HEK293 (cell line): ENCODE data around the gene ENKD1.

Source experiments
- CTCF ChIA-PET: fragments of 350-600 bp; formaldehyde crosslinking; extraction: SDS; loops from one replicate; lab custom pipeline; 2021; ENCODE audit warnings: antibody characterized with exemption; lab: Yijun Ruan, JAX
- POLR2A ChIA-PET: fragments of 300-600 bp; formaldehyde crosslinking; extraction: SDS; loops from one replicate; lab custom pipeline; 2020; ENCODE audit warnings: antibody characterized with exemption, inconsistent platforms; lab: Yijun Ruan, JAX
- H3K27ac ChIP-seq: fragments of 200-500 bp; sonication (Bioruptor generic); 2 replicates; pipeline ENCODE4 v1.5.1; 2014; ENCODE audit warnings: low read depth, low read length, control low read depth, inconsistent platforms; ENCODE audit errors: extremely low read depth
- H3K36me3 ChIP-seq, 2 experiments: fragments of 200-500 bp in 1 of 2; sonication (Bioruptor generic) in 1 of 2; 1 replicate in 1 of 2; 2 replicates in 1 of 2; pipeline ENCODE4 v1.5.1; 2014 to 2017; ENCODE audit warnings: inconsistent platforms in 2 of 2, low read length in 2 of 2; ENCODE audit not compliant: control insufficient read depth in 2 of 2, insufficient read depth in 1 of 2
- H3K4me1 ChIP-seq: fragments of 200-500 bp; sonication (Bioruptor generic); 2 replicates; pipeline ENCODE4 v1.5.1; 2014; ENCODE audit warnings: mild to moderate bottlenecking, low read length, inconsistent platforms; ENCODE audit not compliant: control insufficient read depth, insufficient read depth
- H3K4me3 ChIP-seq: 2 replicates; pipeline ENCODE4 v1.5.1; 2011; ENCODE audit warnings: low read depth, mild to moderate bottlenecking, control low read depth, low read length, moderate library complexity
- H3K9me3 ChIP-seq: fragments of 200-500 bp; sonication (Bioruptor generic); 2 replicates; pipeline ENCODE4 v1.5.1; 2014; ENCODE audit warnings: low read depth, low read length, inconsistent platforms; ENCODE audit not compliant: control insufficient read depth, insufficient read depth
- BCL11A ChIP-seq: fragments of 450-650 bp; formaldehyde crosslinking; IDR thresholded peaks from 2 replicates; pipeline ENCODE4 v1.5.1; 2016; ENCODE audit warnings: low read depth, missing biosample characterization, missing genetic modification characterization
- EGR2 ChIP-seq: fragments of 450-650 bp; formaldehyde crosslinking; IDR thresholded peaks from 2 replicates; pipeline ENCODE4 v1.5.1; 2016; ENCODE audit warnings: low read depth, missing biosample characterization, missing genetic modification characterization
- GLI2 ChIP-seq: fragments of 450-650 bp; formaldehyde crosslinking; IDR thresholded peaks from 2 replicates; pipeline ENCODE4; 2017; ENCODE audit warnings: missing biosample characterization, missing genetic modification characterization, low read depth, borderline replicate concordance
- IKZF3 ChIP-seq: fragments of 450-650 bp; IDR thresholded peaks from 2 replicates; pipeline ENCODE4 v1.5.0; 2018; ENCODE audit warnings: missing biosample characterization, mild to moderate bottlenecking, missing genetic modification characterization, moderate library complexity
- SP7 ChIP-seq: fragments of 450-650 bp; formaldehyde crosslinking; IDR thresholded peaks from 2 replicates; pipeline ENCODE4 v1.5.1; 2016; ENCODE audit warnings: missing biosample characterization, missing genetic modification characterization
- ZBTB17 ChIP-seq: fragments of 450-650 bp; formaldehyde crosslinking; IDR thresholded peaks from 2 replicates; pipeline ENCODE4 v1.5.1; 2016; ENCODE audit warnings: missing biosample characterization, missing genetic modification characterization
- ZFHX2 ChIP-seq: fragments of 450-650 bp; formaldehyde crosslinking; conservative IDR thresholded peaks from 2 replicates; pipeline ENCODE4 v1.5.1; 2016; ENCODE audit warnings: missing biosample characterization, missing genetic modification characterization
- ZIC2 ChIP-seq: fragments of 450-650 bp; formaldehyde crosslinking; IDR thresholded peaks from 2 replicates; pipeline ENCODE4 v1.5.1; 2016; ENCODE audit warnings: missing biosample characterization, missing genetic modification characterization
- ZNF157 ChIP-seq: fragments of 450-650 bp; formaldehyde crosslinking; IDR thresholded peaks from 2 replicates; pipeline ENCODE4 v1.5.1; 2016; ENCODE audit warnings: missing biosample characterization, missing genetic modification characterization
- ZNF2 ChIP-seq: fragments of 450-650 bp; formaldehyde crosslinking; IDR thresholded peaks from 2 replicates; pipeline ENCODE4 v1.5.1; 2016; ENCODE audit warnings: missing biosample characterization, missing genetic modification characterization
- ZNF223 ChIP-seq: fragments of 450-650 bp; formaldehyde crosslinking; IDR thresholded peaks from 2 replicates; pipeline ENCODE4 v1.5.1; 2016; ENCODE audit warnings: missing biosample characterization, missing genetic modification characterization
- ZNF23 ChIP-seq: fragments of 450-650 bp; formaldehyde crosslinking; IDR thresholded peaks from 2 replicates; pipeline ENCODE4 v1.5.1; 2016; ENCODE audit warnings: missing biosample characterization, missing genetic modification characterization, borderline replicate concordance
- ZNF266 ChIP-seq: fragments of 450-650 bp; formaldehyde crosslinking; IDR thresholded peaks from 2 replicates; pipeline ENCODE4 v1.5.1; 2016; ENCODE audit warnings: missing biosample characterization, missing genetic modification characterization, low read depth
- ZNF558 ChIP-seq: fragments of 450-650 bp; formaldehyde crosslinking; IDR thresholded peaks from 2 replicates; pipeline ENCODE4 v1.5.1; 2016; ENCODE audit warnings: missing biosample characterization, missing genetic modification characterization
- ZNF560 ChIP-seq: fragments of 450-650 bp; formaldehyde crosslinking; IDR thresholded peaks from 2 replicates; pipeline ENCODE4 v1.5.1; 2017; ENCODE audit warnings: missing biosample characterization, missing genetic modification characterization, borderline replicate concordance
- ZNF677 ChIP-seq: fragments of 450-650 bp; IDR thresholded peaks from 2 replicates; pipeline ENCODE4 v1.5.0; 2018; ENCODE audit warnings: missing biosample characterization, mild to moderate bottlenecking, missing genetic modification characterization, moderate library complexity
- TF ChIP-seq, protein P1 (sequence below): fragments of 450-650 bp; formaldehyde crosslinking; IDR thresholded peaks from 2 replicates; pipeline ENCODE4 v1.5.1; 2017; ENCODE audit warnings: missing biosample characterization, mild to moderate bottlenecking, missing genetic modification characterization, moderate library complexity
- TF ChIP-seq, protein P2 (sequence below): fragments of 450-650 bp; formaldehyde crosslinking; IDR thresholded peaks from 2 replicates; pipeline ENCODE4 v1.5.1; 2016; ENCODE audit warnings: missing biosample characterization, missing genetic modification characterization
- TF ChIP-seq, protein P3 (sequence below): fragments of 450-650 bp; formaldehyde crosslinking; IDR thresholded peaks from 2 replicates; pipeline ENCODE4; 2016; ENCODE audit warnings: missing biosample characterization, missing genetic modification characterization
- TF ChIP-seq, protein P4 (sequence below): fragments of 450-650 bp; formaldehyde crosslinking; IDR thresholded peaks from 2 replicates; pipeline ENCODE4 v1.5.1; 2016; ENCODE audit warnings: missing biosample characterization, missing genetic modification characterization
- TF ChIP-seq, protein P5 (sequence below): fragments of 450-650 bp; formaldehyde crosslinking; IDR thresholded peaks from 2 replicates; pipeline ENCODE4 v1.5.1; 2016; ENCODE audit warnings: missing biosample characterization, missing genetic modification characterization

Gene ENKD1

DNA sequence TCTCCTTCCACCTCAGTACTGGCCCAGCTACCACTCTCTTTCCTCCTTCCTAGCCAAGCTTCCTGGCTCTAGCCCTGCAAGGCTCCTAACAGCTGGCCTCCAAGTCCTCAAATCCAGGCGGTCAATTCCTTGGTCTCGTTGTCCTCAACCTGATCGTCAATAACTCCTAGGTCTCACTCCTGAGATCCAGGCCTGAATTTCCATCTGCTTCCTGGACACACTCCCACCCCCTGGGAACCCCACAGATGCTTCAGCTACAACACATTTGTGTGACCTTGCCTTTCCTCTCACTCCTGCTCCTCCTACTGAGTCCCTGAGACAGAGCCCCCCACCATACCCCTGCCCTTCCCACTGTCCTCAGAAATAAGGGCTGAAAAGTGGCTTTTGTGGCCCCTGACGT is 2.3 kb downstream of the ENKD1 start (continued):
- no peak for TF ChIP-seq ZNF558 (tag by site-specific recombination)
- TF ChIP-seq ZNF23 (tag by site-specific recombination): no peak

DNA sequence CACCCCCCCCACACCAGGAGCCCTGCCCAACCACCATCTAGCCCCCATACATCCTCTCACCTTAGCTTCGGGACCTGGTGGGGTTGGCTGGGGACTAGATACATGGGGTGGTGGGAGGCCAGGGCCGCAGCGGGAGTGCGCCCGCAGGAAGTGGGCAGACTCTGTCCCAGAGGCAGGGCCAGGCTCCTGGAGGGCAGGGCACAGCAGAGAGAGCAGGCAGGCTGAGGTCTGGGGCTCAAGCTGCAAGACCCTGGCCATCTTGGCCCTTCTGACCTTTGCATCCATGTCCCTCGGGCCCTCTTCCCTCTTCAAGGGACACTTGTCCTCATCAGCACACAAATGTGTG is 2.7 kb downstream of the ENKD1 start:
- no peak overlapping the region for H3K4me3 ChIP-seq
- TF ChIP-seq EGR2 (peak; percentile 7; the same call in 1 of the 2 replicates), ZFHX2 (tag by site-specific recombination) (0 out of 2 replicates have a peak, but pooled peaks have one; percentile 72)
- TF ChIP-seq, protein P1, sequence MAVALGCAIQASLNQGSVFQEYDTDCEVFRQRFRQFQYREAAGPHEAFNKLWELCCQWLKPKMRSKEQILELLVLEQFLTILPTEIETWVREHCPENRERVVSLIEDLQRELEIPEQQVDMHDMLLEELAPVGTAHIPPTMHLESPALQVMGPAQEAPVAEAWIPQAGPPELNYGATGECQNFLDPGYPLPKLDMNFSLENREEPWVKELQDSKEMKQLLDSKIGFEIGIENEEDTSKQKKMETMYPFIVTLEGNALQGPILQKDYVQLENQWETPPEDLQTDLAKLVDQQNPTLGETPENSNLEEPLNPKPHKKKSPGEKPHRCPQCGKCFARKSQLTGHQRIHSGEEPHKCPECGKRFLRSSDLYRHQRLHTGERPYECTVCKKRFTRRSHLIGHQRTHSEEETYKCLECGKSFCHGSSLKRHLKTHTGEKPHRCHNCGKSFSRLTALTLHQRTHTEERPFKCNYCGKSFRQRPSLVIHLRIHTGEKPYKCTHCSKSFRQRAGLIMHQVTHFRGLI (tag by site-specific recombination): no peak
- TF ChIP-seq, all 188 proteins: peak for 2
- H3K36me3 ChIP-seq: peaks cover 0 to 41% of the 10 kb centered on the region in 2 experiments; a peak in 1 of 3 replicates
- ChIA-PET POLR2A (interaction anchor here (0.6 kb wide), 1 partner anchor 271 kb away, joined by 3 read pairs; no protein-coding TSS in a partner anchor), CTCF (interaction anchor here (1.0 to 1.4 kb wide), 6 partner anchors 8 to 153 kb away, joined by 3 to 4 read pairs (median 3); no protein-coding TSS in a partner anchor)
- H3K27ac ChIP-seq: no peak overlapping the region
- 0 out of 2 replicates have a peak, but pooled peaks cover 4% of the 10 kb centered on the region for H3K4me1 ChIP-seq
- H3K9me3 ChIP-seq: no peaks in the 10 kb centered on the region

DNA sequence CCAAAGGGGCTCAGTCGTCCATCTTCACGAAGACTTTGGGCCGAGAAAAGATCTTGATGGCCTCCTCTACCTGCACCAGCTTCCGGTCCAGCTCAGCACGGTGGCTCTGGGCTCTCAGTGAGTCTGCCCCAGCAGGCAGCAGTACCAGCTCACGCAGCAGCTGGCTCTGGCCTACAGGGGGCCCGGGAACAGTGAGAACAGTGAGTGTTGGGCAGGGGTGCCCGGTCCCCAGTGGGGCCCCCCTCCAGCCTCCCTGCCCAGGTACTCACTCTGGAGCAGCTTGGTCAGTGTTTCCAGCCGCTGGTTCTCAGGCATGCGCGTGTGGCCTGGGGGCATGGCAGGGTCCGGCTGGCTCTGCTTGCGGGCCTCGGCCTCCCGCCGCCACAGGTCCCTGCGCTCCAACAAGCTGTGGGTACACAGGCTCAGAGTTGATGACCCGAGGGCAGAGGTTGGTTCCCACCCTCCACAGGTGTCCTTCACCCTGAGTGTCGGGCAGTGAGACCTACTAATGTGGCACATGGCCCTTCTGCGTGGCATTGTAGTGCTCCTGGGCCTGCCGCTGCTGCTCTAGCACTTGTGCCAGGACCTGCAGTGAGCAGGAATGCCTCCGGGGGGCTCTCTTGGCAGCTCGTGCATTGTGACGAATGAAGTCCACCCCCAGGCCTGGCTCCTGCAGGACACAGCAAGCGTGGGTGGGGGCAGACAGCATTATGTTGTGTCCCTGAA is 3.2 kb downstream of the ENKD1 start:
- Histone ChIP-seq H3K4me1 (0 out of 2 replicates have a peak, but pooled peaks cover 4% of the 10 kb centered on the region), H3K27ac (no peak overlapping the region), H3K9me3 (no peaks in the 10 kb centered on the region), H3K4me3 (no peak overlapping the region), H3K36me3 (peaks cover 0 to 46% of the 10 kb centered on the region in 2 experiments; a peak in 1 of 3 replicates)
- TF ChIP-seq IKZF3 (no peak), ZNF266 (tag by site-specific recombination) (no peak), ZBTB17 (tag by site-specific recombination) (0 out of 2 replicates have a peak, but pooled peaks have one; percentile 17), ZNF2 (tag by site-specific recombination) (peak; percentile 62; the same call in 1 of the 2 replicates), ZNF677 (tag by site-specific recombination) (no peak), ZNF157 (no peak), EGR2 (peak; percentile 83; the same call in 1 of the 2 replicates), SP7 (tag by site-specific recombination) (no peak), ZIC2 (tag by site-specific recombination) (peak; percentile 29), ZNF560 (tag by site-specific recombination) (no peak), ZNF223 (no peak), BCL11A (tag by site-specific recombination) (no peak), GLI2 (tag by site-specific recombination) (no peak)
- TF ChIP-seq, protein P2, sequence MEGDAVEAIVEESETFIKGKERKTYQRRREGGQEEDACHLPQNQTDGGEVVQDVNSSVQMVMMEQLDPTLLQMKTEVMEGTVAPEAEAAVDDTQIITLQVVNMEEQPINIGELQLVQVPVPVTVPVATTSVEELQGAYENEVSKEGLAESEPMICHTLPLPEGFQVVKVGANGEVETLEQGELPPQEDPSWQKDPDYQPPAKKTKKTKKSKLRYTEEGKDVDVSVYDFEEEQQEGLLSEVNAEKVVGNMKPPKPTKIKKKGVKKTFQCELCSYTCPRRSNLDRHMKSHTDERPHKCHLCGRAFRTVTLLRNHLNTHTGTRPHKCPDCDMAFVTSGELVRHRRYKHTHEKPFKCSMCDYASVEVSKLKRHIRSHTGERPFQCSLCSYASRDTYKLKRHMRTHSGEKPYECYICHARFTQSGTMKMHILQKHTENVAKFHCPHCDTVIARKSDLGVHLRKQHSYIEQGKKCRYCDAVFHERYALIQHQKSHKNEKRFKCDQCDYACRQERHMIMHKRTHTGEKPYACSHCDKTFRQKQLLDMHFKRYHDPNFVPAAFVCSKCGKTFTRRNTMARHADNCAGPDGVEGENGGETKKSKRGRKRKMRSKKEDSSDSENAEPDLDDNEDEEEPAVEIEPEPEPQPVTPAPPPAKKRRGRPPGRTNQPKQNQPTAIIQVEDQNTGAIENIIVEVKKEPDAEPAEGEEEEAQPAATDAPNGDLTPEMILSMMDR (tag by site-specific recombination): 0 out of 2 replicates have a peak, but pooled peaks have one; percentile 8
- TF ChIP-seq, protein P3, sequence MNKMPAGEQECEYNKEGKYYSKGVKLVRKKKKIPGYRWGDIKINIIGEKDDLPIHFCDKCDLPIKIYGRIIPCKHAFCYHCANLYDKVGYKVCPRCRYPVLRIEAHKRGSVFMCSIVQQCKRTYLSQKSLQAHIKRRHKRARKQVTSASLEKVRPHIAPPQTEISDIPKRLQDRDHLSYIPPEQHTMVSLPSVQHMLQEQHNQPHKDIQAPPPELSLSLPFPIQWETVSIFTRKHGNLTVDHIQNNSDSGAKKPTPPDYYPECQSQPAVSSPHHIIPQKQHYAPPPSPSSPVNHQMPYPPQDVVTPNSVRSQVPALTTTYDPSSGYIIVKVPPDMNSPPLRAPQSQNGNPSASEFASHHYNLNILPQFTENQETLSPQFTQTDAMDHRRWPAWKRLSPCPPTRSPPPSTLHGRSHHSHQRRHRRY (tag by site-specific recombination): no peak
- TF ChIP-seq, protein P4, sequence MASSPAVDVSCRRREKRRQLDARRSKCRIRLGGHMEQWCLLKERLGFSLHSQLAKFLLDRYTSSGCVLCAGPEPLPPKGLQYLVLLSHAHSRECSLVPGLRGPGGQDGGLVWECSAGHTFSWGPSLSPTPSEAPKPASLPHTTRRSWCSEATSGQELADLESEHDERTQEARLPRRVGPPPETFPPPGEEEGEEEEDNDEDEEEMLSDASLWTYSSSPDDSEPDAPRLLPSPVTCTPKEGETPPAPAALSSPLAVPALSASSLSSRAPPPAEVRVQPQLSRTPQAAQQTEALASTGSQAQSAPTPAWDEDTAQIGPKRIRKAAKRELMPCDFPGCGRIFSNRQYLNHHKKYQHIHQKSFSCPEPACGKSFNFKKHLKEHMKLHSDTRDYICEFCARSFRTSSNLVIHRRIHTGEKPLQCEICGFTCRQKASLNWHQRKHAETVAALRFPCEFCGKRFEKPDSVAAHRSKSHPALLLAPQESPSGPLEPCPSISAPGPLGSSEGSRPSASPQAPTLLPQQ: no peak
- TF ChIP-seq, protein P5, sequence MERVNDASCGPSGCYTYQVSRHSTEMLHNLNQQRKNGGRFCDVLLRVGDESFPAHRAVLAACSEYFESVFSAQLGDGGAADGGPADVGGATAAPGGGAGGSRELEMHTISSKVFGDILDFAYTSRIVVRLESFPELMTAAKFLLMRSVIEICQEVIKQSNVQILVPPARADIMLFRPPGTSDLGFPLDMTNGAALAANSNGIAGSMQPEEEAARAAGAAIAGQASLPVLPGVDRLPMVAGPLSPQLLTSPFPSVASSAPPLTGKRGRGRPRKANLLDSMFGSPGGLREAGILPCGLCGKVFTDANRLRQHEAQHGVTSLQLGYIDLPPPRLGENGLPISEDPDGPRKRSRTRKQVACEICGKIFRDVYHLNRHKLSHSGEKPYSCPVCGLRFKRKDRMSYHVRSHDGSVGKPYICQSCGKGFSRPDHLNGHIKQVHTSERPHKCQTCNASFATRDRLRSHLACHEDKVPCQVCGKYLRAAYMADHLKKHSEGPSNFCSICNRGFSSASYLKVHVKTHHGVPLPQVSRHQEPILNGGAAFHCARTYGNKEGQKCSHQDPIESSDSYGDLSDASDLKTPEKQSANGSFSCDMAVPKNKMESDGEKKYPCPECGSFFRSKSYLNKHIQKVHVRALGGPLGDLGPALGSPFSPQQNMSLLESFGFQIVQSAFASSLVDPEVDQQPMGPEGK (tag by site-specific recombination): 0 out of 2 replicates have a peak, but pooled peaks have one; percentile 13
- CTCF ChIA-PET: interaction anchor here (0.5 to 1.4 kb wide), 12 partner anchors 11 to 420 kb away, joined by 3 to 6 read pairs (median 3); partner anchors contain the start of gene CARMIL2
- POLR2A ChIA-PET: interaction anchor here (0.8 kb wide), 1 partner anchor 272 kb away, joined by 3 read pairs; no protein-coding TSS in a partner anchor
